Measurements from ENCODE around the gene SLAMF1. TPM values are rescaled to one million over a fixed set of nuclear protein-coding genes. Genes with fewer than 3 reads are reported as not detected.

Gene SLAMF1
- total and polyA plus RNA-seq, 9 of the 15 experiments (the other 6 are each of a cell fraction or from before 2014, with no cell fraction given), result 0.04 to 0.17 (median 0.11) TPM; not detected in 4

- Histone ChIP-seq H3K9me3 (replicated peaks; ENCODE audit: control insufficient read depth, insufficient read depth, low read depth, low read length) (no peaks in the 10 kb centered on the region), H3K9me1 (ENCODE audit: control insufficient read depth, insufficient read depth, low read length) (no peaks in the 10 kb centered on the region), H4K20me1 (replicated peaks; ENCODE audit: control insufficient read depth, insufficient read depth, low read length) (no peaks in the 10 kb centered on the region), H3K79me2 (ENCODE audit: control insufficient read depth, insufficient read depth, low read length) (no peaks in the 10 kb centered on the region), H3K27ac (ENCODE audit: extremely low read depth, low read depth, low read length) (no peak overlapping the region), H3K9ac (ENCODE audit: insufficient read depth in 1 of 2, low read depth in 2 of 2, low read length in 2 of 2) (no peak overlapping the region), H3K4me2 (ENCODE audit: insufficient read depth, low read length) (no peak overlapping the region), H3K4me1 (replicated peaks in 1 of 2; ENCODE audit: control insufficient read depth in 2 of 2, insufficient read depth in 2 of 2, low read length in 2 of 2) (peaks cover 0 to 3% of the 10 kb centered on the region in 2 experiments; a peak in 2 of 5 replicates), H3K4me3 (no peak overlapping the region), H3K36me3 (ENCODE audit: control insufficient read depth, insufficient read depth, low read length) (no peaks in the 10 kb centered on the region), H3K27me3 (ENCODE audit: control insufficient read depth in 2 of 2, insufficient read depth in 2 of 2, low read length in 2 of 2) (no peaks in the 10 kb centered on the region), H2AFZ (ENCODE audit: low read depth, low read length) (no peak overlapping the region)
- FAIRE-seq (no peak), DNase-seq (ENCODE audit: extremely low read depth in 1 of 4, low spot score in 3 of 4) (no peak), ATAC-seq (no peak)
- in situ Hi-C loops (cut with MboI), result no loop called here
- ChIA-PET POLR2A (no interaction called here), CTCF (ENCODE audit: low intra/inter-chr PET ratio) (no interaction called here)
- TF ChIP-seq GTF2F1 (IDR thresholded peaks at IDR 0.05; ENCODE audit: low read depth, low read length) (no peak), CEBPZ (IDR thresholded peaks at IDR 0.05; ENCODE audit: borderline replicate concordance, low read depth, low read length) (no peak), SMARCA5 (IDR thresholded peaks at IDR 0.05) (no peak), ZFP1 (CRISPR knock-in tag; IDR thresholded peaks at IDR 0.05) (no peak), FUS (optimal IDR thresholded peaks at IDR 0.05; ENCODE audit: low read depth, low read length) (no peak), PBX2 (CRISPR knock-in tag; IDR thresholded peaks at IDR 0.05; ENCODE audit: low read depth) (no peak), PBX2 (tag; conservative IDR thresholded peaks at IDR 0.05; ENCODE audit: low read depth) (no peak)
- TF ChIP-seq, protein P1, sequence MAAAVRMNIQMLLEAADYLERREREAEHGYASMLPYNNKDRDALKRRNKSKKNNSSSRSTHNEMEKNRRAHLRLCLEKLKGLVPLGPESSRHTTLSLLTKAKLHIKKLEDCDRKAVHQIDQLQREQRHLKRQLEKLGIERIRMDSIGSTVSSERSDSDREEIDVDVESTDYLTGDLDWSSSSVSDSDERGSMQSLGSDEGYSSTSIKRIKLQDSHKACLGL (CRISPR knock-in tag; IDR thresholded peaks at IDR 0.05; ENCODE audit: borderline replicate concordance, poor library complexity, severe bottlenecking), result no peak
- TF ChIP-seq, protein P2, sequence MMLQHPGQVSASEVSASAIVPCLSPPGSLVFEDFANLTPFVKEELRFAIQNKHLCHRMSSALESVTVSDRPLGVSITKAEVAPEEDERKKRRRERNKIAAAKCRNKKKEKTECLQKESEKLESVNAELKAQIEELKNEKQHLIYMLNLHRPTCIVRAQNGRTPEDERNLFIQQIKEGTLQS (IDR thresholded peaks at IDR 0.05), result no peak
- TF ChIP-seq, protein P2 (CRISPR knock-in tag; conservative IDR thresholded peaks at IDR 0.05), result no peak
- intact Hi-C loops (cut with micrococcal nuclease), result no loop called here
- 74% methylated on average over 8 of the region's 8 CpGs for WGBS (ENCODE audit: insufficient coverage, low coverage, missing lambda C conversion rate)
- BruUV-seq (replicated peaks), result no TSS peak
These were observed 9.8 kb downstream of the SLAMF1 start for GRCh38 chr1:160637065-160637464.
